Psoas muscle (tissue), 8 donors: ENCODE results near the gene HMGB3. TPM values are rescaled to one million over a fixed set of nuclear protein-coding genes. Genes with fewer than 3 reads are reported as not detected.

ENCODE experiments used
- ATAC-seq, 4 donors: fragments of 200-7000 bp; cut with Tn5 transposase; one replicate each; pipeline ENCODE4 v1.9.1; 2020; ENCODE audit warnings: moderate library complexity in 3 of 4, mild to moderate bottlenecking in 2 of 4
- DNase-seq, 2 donors: peaks; one replicate each; pipeline ENCODE4 v3.0.0-alpha.2; 2020
- H3K27ac ChIP-seq: fragments of 200-600 bp; one replicate; pipeline ENCODE4 v1.8.0; 2022
- H3K27me3 ChIP-seq, 3 donors: fragments of 200-600 bp in 1 of 3; one replicate each; pipeline versions ENCODE4 v1.6.1 to v1.8.0; 2013 to 2022; ENCODE audit warnings: low read length in 2 of 3, mild to moderate bottlenecking in 2 of 3, moderate library complexity in 1 of 3; ENCODE audit not compliant: insufficient read depth in 3 of 3
- H3K36me3 ChIP-seq, 2 donors: fragments of 200-600 bp in 1 of 2; one replicate each; pipeline versions ENCODE4 v1.6.1 to v1.8.0; 2013 to 2022; ENCODE audit warnings: low read depth in 1 of 2, mild to moderate bottlenecking in 1 of 2, moderate library complexity in 1 of 2; ENCODE audit not compliant: insufficient read depth in 1 of 2
- H3K4me1 ChIP-seq: fragments of 200-600 bp; one replicate; pipeline ENCODE4 v1.8.0; 2022
- H3K4me3 ChIP-seq: fragments of 200-600 bp; one replicate; pipeline ENCODE4 v1.8.0; 2022; ENCODE audit warnings: mild to moderate bottlenecking
- H3K9me3 ChIP-seq: fragments of 200-600 bp; one replicate; pipeline ENCODE4 v1.8.0; 2022
- WGBS, 3 donors: extraction: QIAGEN DNeasy Blood & Tissue Kit; methylation state at CpG; one replicate each; pipeline versions ENCODE4 v1.1.6 to v1.1.7; 2013; 5-methylcytosine and 5-hydroxymethylcytosine counted together
- intact Hi-C, 2 donors: fragments of 100-400 bp; cut with DNase I; formaldehyde crosslinking; loops; one replicate each; pipeline versions ENCODE4 v1.11.0 to v1.14.2; 2022
- polyA plus RNA-seq, 3 donors: library from polyadenylated mRNA; stranded (reverse); fragments of 200-250 nt; gene quantifications; one replicate each; pipeline ENCODE4 v1.2.3, GENCODE V29; 2013
- total RNA-seq, 4 donors: library from RNA; stranded (reverse); fragmentation: NEBNext Ultra II Directional in 2 of 4; extraction: Animal tissue kit (Norgen Biotek cat#: 25700) in 2 of 4; gene quantifications; one replicate each; pipeline versions ENCODE4 v1.2.1 to v1.2.4, GENCODE V29; 2021 to 2023
- TF ChIP-seq, protein P1 (sequence below): fragments of 200-600 bp; IDR thresholded peaks from one replicate; pipeline ENCODE4 v1.8.0; 2022; ENCODE audit warnings: antibody characterized with exemption
- donor health status: healthy with polysubstance abuse.
- donor health status: DM: no; HTN: no; CAD: no; lungs with moderate emphysema.
- donor health status: Bipolar disorder and iron deficiency.
- donor health status: healthy.
- donor health status: DM: yes; HTN: yes; CAD: no.
- donor health status: DM: no; HTN: no; CAD: no.
- donor health status: DM: no; HTN: no; CAD: no.
- donor health status: DM: yes; HTN: yes; CAD: no.

The HMGB3 gene
- total and polyA plus RNA-seq, 7 donors: 14.1 to 108 (median 36.6) TPM

DNA sequence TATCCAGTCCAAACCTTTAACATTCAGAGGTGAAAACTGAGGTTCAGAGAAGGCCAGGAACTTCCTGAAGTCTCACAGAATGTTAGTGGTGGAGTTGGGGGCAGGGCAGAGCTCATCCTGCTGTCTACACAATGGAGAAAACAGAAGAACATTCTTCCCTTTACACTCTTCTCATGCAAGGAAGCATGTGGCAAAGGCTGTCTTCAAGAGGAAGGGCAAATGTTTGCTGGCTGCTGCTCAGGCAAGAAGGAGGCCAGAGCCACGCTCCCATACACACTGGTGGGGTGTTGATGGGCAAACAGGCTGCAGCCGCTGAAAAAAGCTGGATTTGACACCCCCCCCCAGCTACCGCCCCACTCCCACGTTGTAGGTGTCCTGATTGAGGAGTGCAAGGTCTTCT lies 32.5 kb downstream of the HMGB3 start:
- WGBS, 3 donors: 67 to 83% (median 71%) methylated on average over 4 of the region's 4 CpGs
- Histone ChIP-seq H3K9me3 (no peaks in the 10 kb centered on the region), H3K4me1 (no peaks in the 10 kb centered on the region), H3K4me3 (no peak overlapping the region), H3K27me3 (no peaks in the 10 kb centered on the region), H3K27ac (no peak overlapping the region), H3K36me3 (no peaks in the 10 kb centered on the region)
- ATAC-seq: no peak
- intact Hi-C loops: no loop called here
- TF ChIP-seq, protein P1, sequence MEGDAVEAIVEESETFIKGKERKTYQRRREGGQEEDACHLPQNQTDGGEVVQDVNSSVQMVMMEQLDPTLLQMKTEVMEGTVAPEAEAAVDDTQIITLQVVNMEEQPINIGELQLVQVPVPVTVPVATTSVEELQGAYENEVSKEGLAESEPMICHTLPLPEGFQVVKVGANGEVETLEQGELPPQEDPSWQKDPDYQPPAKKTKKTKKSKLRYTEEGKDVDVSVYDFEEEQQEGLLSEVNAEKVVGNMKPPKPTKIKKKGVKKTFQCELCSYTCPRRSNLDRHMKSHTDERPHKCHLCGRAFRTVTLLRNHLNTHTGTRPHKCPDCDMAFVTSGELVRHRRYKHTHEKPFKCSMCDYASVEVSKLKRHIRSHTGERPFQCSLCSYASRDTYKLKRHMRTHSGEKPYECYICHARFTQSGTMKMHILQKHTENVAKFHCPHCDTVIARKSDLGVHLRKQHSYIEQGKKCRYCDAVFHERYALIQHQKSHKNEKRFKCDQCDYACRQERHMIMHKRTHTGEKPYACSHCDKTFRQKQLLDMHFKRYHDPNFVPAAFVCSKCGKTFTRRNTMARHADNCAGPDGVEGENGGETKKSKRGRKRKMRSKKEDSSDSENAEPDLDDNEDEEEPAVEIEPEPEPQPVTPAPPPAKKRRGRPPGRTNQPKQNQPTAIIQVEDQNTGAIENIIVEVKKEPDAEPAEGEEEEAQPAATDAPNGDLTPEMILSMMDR: no peak
- no peak for DNase-seq

DNA sequence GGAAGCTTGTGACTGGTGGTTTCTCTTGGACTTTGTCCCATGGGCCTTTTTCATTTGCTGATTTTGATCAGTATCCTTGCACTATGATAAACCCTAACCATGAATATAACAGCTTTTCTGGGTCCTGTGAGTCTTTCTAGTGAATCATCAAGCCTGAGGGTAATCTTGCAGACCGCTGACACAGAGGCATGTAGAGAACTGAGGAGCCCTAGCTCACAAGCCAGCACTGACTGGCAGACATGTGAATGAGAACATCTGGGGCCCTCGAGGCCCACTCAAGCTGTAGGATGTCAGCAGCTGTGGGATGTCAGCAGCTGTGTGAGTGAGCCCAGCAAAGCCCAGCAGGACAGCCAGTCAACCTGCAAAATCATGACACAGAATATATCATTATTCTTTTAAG lies 36.7 kb downstream of the HMGB3 start:
- H3K27ac ChIP-seq: no peak overlapping the region
- 18 to 50% (median 34%) methylated on average over 2 of the region's 2 CpGs for WGBS, 3 donors
- no peak for DNase-seq
- TF ChIP-seq, protein P1: no peak
- H3K4me1 ChIP-seq: no peaks in the 10 kb centered on the region
- no peaks in the 10 kb centered on the region for H3K9me3 ChIP-seq
- H3K27me3 ChIP-seq: peaks cover 0 to 6% (median 0%) of the 10 kb centered on the region in 3 donors
- no peak overlapping the region for H3K4me3 ChIP-seq
- ATAC-seq: no peak
- H3K36me3 ChIP-seq: no peaks in the 10 kb centered on the region
- intact Hi-C loops: no loop called here

DNA sequence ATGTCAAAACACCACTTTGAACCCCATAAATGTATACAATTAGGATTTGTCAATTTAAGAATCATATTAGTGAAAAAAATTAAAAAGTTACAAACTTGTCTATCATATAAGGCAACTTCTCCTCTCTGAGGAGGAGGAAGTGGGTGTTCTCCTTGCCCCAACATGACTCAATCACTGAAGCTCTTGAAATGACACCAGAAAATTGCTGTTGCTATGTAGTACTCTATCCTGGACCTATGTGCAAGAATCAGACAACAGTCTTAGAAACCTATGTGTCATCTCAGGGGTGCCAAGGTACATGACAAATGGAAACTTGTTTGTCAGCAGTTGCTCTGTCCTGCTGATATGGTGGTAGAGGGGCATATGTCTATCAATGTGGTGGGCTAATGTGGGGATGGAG lies 47.7 kb downstream of the HMGB3 start:
- no peaks in the 10 kb centered on the region for H3K36me3 ChIP-seq
- H3K27me3 ChIP-seq: peaks cover 0 to 23% (median 0%) of the 10 kb centered on the region in 3 donors
- TF ChIP-seq, protein P1: no peak
- ATAC-seq (no peak), DNase-seq (no peak)
- no peaks in the 10 kb centered on the region for H3K9me3 ChIP-seq
- intact Hi-C loops: no loop called here
- H3K27ac ChIP-seq: no peak overlapping the region
- H3K4me1 ChIP-seq: no peaks in the 10 kb centered on the region
- no peak overlapping the region for H3K4me3 ChIP-seq

DNA sequence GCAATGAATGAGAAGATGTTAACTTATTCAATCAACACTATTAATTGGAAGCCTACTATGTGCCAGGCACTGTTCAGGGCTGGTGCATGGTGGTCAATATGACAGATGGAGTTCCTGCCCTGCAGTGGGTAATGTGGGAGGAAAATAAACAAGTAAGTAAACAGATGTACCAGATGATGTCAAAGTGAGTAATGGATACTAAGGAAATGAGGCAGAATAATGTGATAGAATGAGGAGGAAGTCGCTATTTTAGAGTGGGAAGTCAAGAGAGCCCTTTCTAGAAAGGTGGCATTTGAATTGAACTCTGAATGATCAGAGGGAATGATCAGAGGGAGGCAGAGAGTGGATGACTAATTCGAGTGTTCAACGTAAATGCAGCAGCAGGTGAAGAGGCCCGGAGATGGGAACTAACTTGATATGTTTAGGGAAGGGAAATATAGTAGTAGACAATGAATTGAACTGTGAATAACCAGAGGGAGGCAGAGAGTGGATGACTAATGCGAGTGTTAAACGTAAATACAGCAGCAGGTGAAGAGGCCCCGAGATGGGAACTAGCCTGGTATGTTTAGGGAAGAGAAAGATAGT lies 48.3 kb downstream of the HMGB3 start:
- no peak for ATAC-seq
- no peak for DNase-seq
- H3K27ac ChIP-seq: no peak overlapping the region
- intact Hi-C loops: no loop called here
- no peaks in the 10 kb centered on the region for H3K9me3 ChIP-seq
- TF ChIP-seq, protein P1: no peak
- WGBS, 3 donors: 56 to 80% (median 79%) methylated on average over 6 to 7 of the region's 7 CpGs
- H3K27me3 ChIP-seq: peaks cover 0 to 17% (median 0%) of the 10 kb centered on the region in 3 donors
- no peaks in the 10 kb centered on the region for H3K36me3 ChIP-seq
- H3K4me3 ChIP-seq: no peak overlapping the region
- H3K4me1 ChIP-seq: no peaks in the 10 kb centered on the region

DNA sequence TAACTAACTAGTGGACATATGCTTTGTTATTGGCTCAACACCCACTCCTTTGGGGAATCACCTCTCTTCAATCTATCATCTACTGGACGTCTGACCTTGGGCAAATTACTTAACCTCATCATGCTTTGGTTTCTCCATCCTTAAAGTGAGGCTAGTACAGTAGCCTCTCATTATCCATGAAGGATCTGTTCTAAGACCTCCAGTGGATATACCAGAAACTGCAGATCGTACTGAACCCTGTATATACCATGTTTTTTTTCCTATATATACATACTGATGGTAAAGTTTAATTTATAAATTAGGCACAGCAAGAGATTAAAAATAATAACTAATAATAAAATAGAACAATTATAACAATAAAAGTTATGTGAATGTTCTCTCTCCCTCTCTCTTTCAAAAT lies 56.2 kb downstream of the HMGB3 start:
- intact Hi-C loops: no loop called here
- TF ChIP-seq, protein P1: no peak
- no peak for ATAC-seq
- H3K4me3 ChIP-seq: no peak overlapping the region
- DNase-seq: no peak
- H3K4me1 ChIP-seq: no peaks in the 10 kb centered on the region
- no peaks in the 10 kb centered on the region for H3K36me3 ChIP-seq
- H3K27ac ChIP-seq: no peak overlapping the region
- no peaks in the 10 kb centered on the region for H3K27me3 ChIP-seq
- WGBS, 3 donors: 42 to 65% (median 53%) methylated on average over 2 of the region's 2 CpGs
- peaks cover 6% of the 10 kb centered on the region for H3K9me3 ChIP-seq
